Measurements from ENCODE around the gene APLP2. TPM values are rescaled to one million over a fixed set of nuclear protein-coding genes. Genes with fewer than 3 reads are reported as not detected.

Gene APLP2
- total and polyA plus RNA-seq, 2 of the 4 experiments (the other 2 are of a cell fraction): 127 to 235 TPM

GRCh38 chr11:130031945-130032344 is 37.7 kb upstream of the APLP2 start:
- Histone ChIP-seq H2AK5ac (ENCODE audit: low read depth, low read length) (no peak overlapping the region), H3K27ac (ENCODE audit: insufficient read depth, low read length) (no peak overlapping the region), H4K5ac (ENCODE audit: low read depth, low read length) (no peak overlapping the region), H3K4ac (ENCODE audit: low read depth, low read length) (no peak overlapping the region), H3K14ac (replicated peaks; ENCODE audit: low read depth, low read length) (no peak overlapping the region), H3K4me1 (ENCODE audit: control insufficient read depth, insufficient read depth, low read length) (no peaks in the 10 kb centered on the region), H3K23ac (ENCODE audit: low read depth, low read length) (no peak overlapping the region), H3K27me3 (ENCODE audit: control insufficient read depth, insufficient read depth, low read length) (no peaks in the 10 kb centered on the region), H2AK9ac (replicated peaks; ENCODE audit: low read depth, low read length, poor library complexity) (no peak overlapping the region), H4K8ac (ENCODE audit: low read depth in 2 of 2, low read length in 2 of 2) (no peak overlapping the region), H2BK15ac (ENCODE audit: low read depth, low read length) (no peak overlapping the region), H3K56ac (ENCODE audit: extremely low read depth, insufficient read depth, low read length) (no peak overlapping the region), H2BK5ac (ENCODE audit: low read depth, low read length, poor library complexity, severe bottlenecking) (no peak overlapping the region), H3K9ac (ENCODE audit: low read depth, low read length) (no peak overlapping the region), H3K9me3 (ENCODE audit: control insufficient read depth, insufficient read depth, low read length) (no peaks in the 10 kb centered on the region), H3K18ac (ENCODE audit: low read depth, low read length) (no peak overlapping the region), H3K79me1 (ENCODE audit: low read depth in 1 of 2, low read length in 2 of 2) (no peaks in the 10 kb centered on the region), H4K20me1 (ENCODE audit: insufficient read depth, low read length) (no peaks in the 10 kb centered on the region), H3K4me3 (ENCODE audit: insufficient read depth, low read depth, low read length) (no peak overlapping the region), H2AFZ (replicated peaks; ENCODE audit: low read length, poor library complexity) (no peak overlapping the region), H4K91ac (ENCODE audit: insufficient read depth, low read depth, low read length) (no peak overlapping the region), H3K36me3 (ENCODE audit: control insufficient read depth, insufficient read depth, low read length) (no peaks in the 10 kb centered on the region), H2BK120ac (ENCODE audit: low read depth, low read length) (no peak overlapping the region), H3K4me2 (ENCODE audit: low read depth, low read length) (no peak overlapping the region), H2BK20ac (ENCODE audit: low read depth, low read length) (no peak overlapping the region), H3K9me1 (ENCODE audit: insufficient read depth, low read length) (no peaks in the 10 kb centered on the region)
- ChIA-PET POLR2A (ENCODE audit: unreplicated experiment) (interaction anchor here (0.6 kb wide), 1 partner anchor 28 kb away, joined by 5 read pairs; no protein-coding TSS in a partner anchor), CTCF (interaction anchor here (0.7 kb wide), 1 partner anchor 819 kb away, joined by 3 read pairs; no protein-coding TSS in a partner anchor)
- no CpG with 5 or more reads among the region's 2 CpGs for WGBS, 2 experiments (ENCODE audit: extremely low coverage in 2 of 2, insufficient read length in 1 of 2)
- TF ChIP-seq RCOR1 (IDR thresholded peaks at IDR 0.05; ENCODE audit: insufficient replicate concordance, low read length) (no peak), RAD21 (IDR thresholded peaks at IDR 0.05; ENCODE audit: low read length) (no peak), MXI1 (IDR thresholded peaks at IDR 0.05; ENCODE audit: borderline replicate concordance, low read depth, low read length) (no peak), CEBPB (IDR thresholded peaks at IDR 0.05; ENCODE audit: low read depth, low read length) (peak; percentile 58; the same call in 1 of the 2 replicates)
- dilution Hi-C loops (cut with HindIII; ENCODE audit: low sequenced_read_pairs, unreplicated experiment) (no loop called here), in situ Hi-C loops (cut with MboI; ENCODE audit: low sequenced_read_pairs) (no loop called here), intact Hi-C loops (cut with micrococcal nuclease) (no loop called here)
- BruUV-seq (replicated peaks): no TSS peak
- DNase-seq (no peak), ATAC-seq (ENCODE audit: low read depth) (no peak; the same call in 1 of the 2 replicates)
